Measurements from ENCODE around the gene ERCC8.

Gene ERCC8

DNA sequence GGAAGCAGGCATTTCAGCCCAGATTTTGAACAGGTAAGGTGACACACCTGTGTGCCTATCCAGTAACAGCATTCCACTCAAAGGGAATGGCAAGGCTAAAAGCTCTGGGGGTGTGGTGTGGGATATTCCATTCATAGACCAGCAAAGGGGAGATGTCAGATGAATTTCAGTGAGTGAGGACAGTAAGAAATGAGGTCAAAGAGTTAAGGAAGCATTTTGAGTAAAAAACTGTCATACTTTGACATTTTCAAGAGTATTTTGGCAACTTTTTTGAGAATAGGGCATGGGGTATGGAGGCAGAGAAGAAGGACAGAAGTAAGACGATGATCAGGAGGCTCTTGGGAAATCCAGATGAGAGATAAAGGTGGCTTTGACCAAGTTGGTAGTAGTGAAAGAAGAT, 98.6 kb downstream of the ERCC8 start:
- Histone ChIP-seq H4K20me1 (ENCODE audit: insufficient read depth) (0 out of 2 replicates have a peak, but pooled peaks cover 3% of the 10 kb centered on the region), H3K27me3 (ENCODE audit: insufficient read depth, low read depth) (no peaks in the 10 kb centered on the region), H3K27ac (no peak overlapping the region), H3K4me3 (IDR thresholded peaks at IDR 0.05; ENCODE audit: insufficient read depth, low read depth, low read length) (no peak overlapping the region), H2AFZ (ENCODE audit: low read depth) (no peak overlapping the region), H3K36me3 (ENCODE audit: insufficient read depth) (no peaks in the 10 kb centered on the region), H3K4me2 (no peak overlapping the region), H3K79me2 (ENCODE audit: insufficient read depth, low read depth) (no peaks in the 10 kb centered on the region), H3K9ac (no peak overlapping the region), H3K4me1 (ENCODE audit: low read depth, poor library complexity, severe bottlenecking) (peaks cover 8% of the 10 kb centered on the region)
- TF ChIP-seq, protein P1, sequence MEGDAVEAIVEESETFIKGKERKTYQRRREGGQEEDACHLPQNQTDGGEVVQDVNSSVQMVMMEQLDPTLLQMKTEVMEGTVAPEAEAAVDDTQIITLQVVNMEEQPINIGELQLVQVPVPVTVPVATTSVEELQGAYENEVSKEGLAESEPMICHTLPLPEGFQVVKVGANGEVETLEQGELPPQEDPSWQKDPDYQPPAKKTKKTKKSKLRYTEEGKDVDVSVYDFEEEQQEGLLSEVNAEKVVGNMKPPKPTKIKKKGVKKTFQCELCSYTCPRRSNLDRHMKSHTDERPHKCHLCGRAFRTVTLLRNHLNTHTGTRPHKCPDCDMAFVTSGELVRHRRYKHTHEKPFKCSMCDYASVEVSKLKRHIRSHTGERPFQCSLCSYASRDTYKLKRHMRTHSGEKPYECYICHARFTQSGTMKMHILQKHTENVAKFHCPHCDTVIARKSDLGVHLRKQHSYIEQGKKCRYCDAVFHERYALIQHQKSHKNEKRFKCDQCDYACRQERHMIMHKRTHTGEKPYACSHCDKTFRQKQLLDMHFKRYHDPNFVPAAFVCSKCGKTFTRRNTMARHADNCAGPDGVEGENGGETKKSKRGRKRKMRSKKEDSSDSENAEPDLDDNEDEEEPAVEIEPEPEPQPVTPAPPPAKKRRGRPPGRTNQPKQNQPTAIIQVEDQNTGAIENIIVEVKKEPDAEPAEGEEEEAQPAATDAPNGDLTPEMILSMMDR (conservative IDR thresholded peaks at IDR 0.05; ENCODE audit: low read depth, low read length): no peak

GRCh38 chr5:60843936-60844905, 100.6 kb downstream of the ERCC8 start, which contains the start of gene ELOVL7:
TSS of gene ELOVL7 (minus strand) at chr5:60844269. CDS start at chr5:60787397, 56,872 bp downstream.
- Histone ChIP-seq H3K27ac (no peak within 1 kb of the TSS), H3K4me3 (IDR thresholded peaks at IDR 0.05; ENCODE audit: insufficient read depth, low read depth, low read length) (peak within 1 kb of the TSS; percentile 53), H3K4me2 (peak within 1 kb of the TSS; percentile 90)

GRCh38 chr5:60843386-60843935, 101.4 kb downstream of the ERCC8 start:
- TF ChIP-seq, protein P1 (conservative IDR thresholded peaks at IDR 0.05; ENCODE audit: low read depth, low read length): no peak
- no peaks in the 10 kb centered on the region for H3K27me3 ChIP-seq (ENCODE audit: insufficient read depth, low read depth)
- H3K79me2 ChIP-seq (ENCODE audit: insufficient read depth, low read depth): no peaks in the 10 kb centered on the region
- peak overlapping the region; percentile 99 for H2AFZ ChIP-seq (ENCODE audit: low read depth)
- peak overlapping the region; percentile 53 for H3K4me3 ChIP-seq (IDR thresholded peaks at IDR 0.05; ENCODE audit: insufficient read depth, low read depth, low read length)
- peak overlapping the region; percentile 61 for H3K9ac ChIP-seq
- H3K4me1 ChIP-seq (ENCODE audit: low read depth, poor library complexity, severe bottlenecking): peaks cover 8% of the 10 kb centered on the region
- 0 out of 2 replicates have a peak, but pooled peaks cover 3% of the 10 kb centered on the region for H4K20me1 ChIP-seq (ENCODE audit: insufficient read depth)
- no peaks in the 10 kb centered on the region for H3K36me3 ChIP-seq (ENCODE audit: insufficient read depth)
- no peak overlapping the region for H3K27ac ChIP-seq
- H3K4me2 ChIP-seq: peak overlapping the region; percentile 51

More at GRCh38 chr5:60843936-60844905, 100.6 kb downstream of the ERCC8 start, which contains the start of gene ELOVL7:
- Histone ChIP-seq H3K4me1 (ENCODE audit: low read depth, poor library complexity, severe bottlenecking) (peaks cover 8% of the 10 kb centered on the region), H3K36me3 (ENCODE audit: insufficient read depth) (no peaks in the 10 kb centered on the region), H4K20me1 (ENCODE audit: insufficient read depth) (0 out of 2 replicates have a peak, but pooled peaks cover 3% of the 10 kb centered on the region), H3K9ac (peak within 1 kb of the TSS; percentile 61), H3K79me2 (ENCODE audit: insufficient read depth, low read depth) (no peaks in the 10 kb centered on the region), H2AFZ (ENCODE audit: low read depth) (peak within 1 kb of the TSS; percentile 99), H3K27me3 (ENCODE audit: insufficient read depth, low read depth) (no peaks in the 10 kb centered on the region)
- TF ChIP-seq, protein P1 (conservative IDR thresholded peaks at IDR 0.05; ENCODE audit: low read depth, low read length): 0 out of 2 replicates have a peak, but pooled peaks have one; percentile 15

GRCh38 chr5:60842871-60843385, 101.9 kb downstream of the ERCC8 start:
- H3K79me2 ChIP-seq (ENCODE audit: insufficient read depth, low read depth): no peaks in the 10 kb centered on the region
- H3K27me3 ChIP-seq (ENCODE audit: insufficient read depth, low read depth): no peaks in the 10 kb centered on the region
- peak overlapping the region; percentile 99; the same call in 1 of the 2 replicates for H2AFZ ChIP-seq (ENCODE audit: low read depth)
- H4K20me1 ChIP-seq (ENCODE audit: insufficient read depth): 0 out of 2 replicates have a peak, but pooled peaks cover 3% of the 10 kb centered on the region
- H3K27ac ChIP-seq: no peak overlapping the region
- TF ChIP-seq, protein P1 (conservative IDR thresholded peaks at IDR 0.05; ENCODE audit: low read depth, low read length): no peak
- no peak overlapping the region for H3K4me3 ChIP-seq (IDR thresholded peaks at IDR 0.05; ENCODE audit: insufficient read depth, low read depth, low read length)
- no peak overlapping the region for H3K9ac ChIP-seq
- peak overlapping the region; percentile 51 for H3K4me2 ChIP-seq
- H3K36me3 ChIP-seq (ENCODE audit: insufficient read depth): no peaks in the 10 kb centered on the region
- H3K4me1 ChIP-seq (ENCODE audit: low read depth, poor library complexity, severe bottlenecking): peaks cover 8% of the 10 kb centered on the region

All from KMS-11 (cell line).